Panc1 (cell line): ENCODE data around the gene LPAR3. TPM values are rescaled to one million over a fixed set of nuclear protein-coding genes. Genes with fewer than 3 reads are reported as not detected.

Source experiments
- ATAC-seq: fragments of 200-7000 bp; cut with Tn5 transposase; 2 replicates; pipeline ENCODE4 v1.9.1; 2020; ENCODE audit warnings: mild to moderate bottlenecking, moderate library complexity
- BruUV-seq: library from RNA; stranded (reverse); fragments of 400-500 nt; replicated peaks from 2 replicates; lab custom pipeline; 2021; lab: Mats Ljungman, UMichigan
- CTCF ChIA-PET: fragments of 300-600 bp; sonication (Branson Sonifier 250); formaldehyde crosslinking; loops from one replicate; lab custom pipeline; 2022; ENCODE audit warnings: antibody characterized with exemption; lab: Charles Lee
- POLR2A ChIA-PET: fragments of 300-600 bp; sonication (Branson Sonifier 250); formaldehyde crosslinking; loops from one replicate; lab custom pipeline; 2022; ENCODE audit warnings: antibody characterized with exemption; lab: Charles Lee
- DNase-seq: peaks from one replicate; pipeline ENCODE4 v3.0.0-alpha.2; 2010; ENCODE audit warnings: low read depth, low spot score
- H3K27ac ChIP-seq: 2 replicates; pipeline ENCODE4 v1.5.1; 2011; ENCODE audit warnings: mild to moderate bottlenecking, low read length, inconsistent platforms
- H3K27me3 ChIP-seq: fragments of 200-500 bp; sonication (Bioruptor generic); 2 replicates; pipeline ENCODE4 v1.6.0; 2014; ENCODE audit warnings: low read length, inconsistent platforms; ENCODE audit not compliant: control insufficient read depth, insufficient read depth
- H3K36me3 ChIP-seq: fragments of 200-500 bp; sonication (Bioruptor generic); 2 replicates; pipeline ENCODE4 v1.5.1; 2014; ENCODE audit warnings: inconsistent platforms, mild to moderate bottlenecking, low read length, moderate library complexity; ENCODE audit not compliant: control insufficient read depth, insufficient read depth
- H3K4me1 ChIP-seq: 2 replicates; pipeline ENCODE4 v1.5.1; 2011; ENCODE audit warnings: inconsistent platforms, mild to moderate bottlenecking, low read length, moderate library complexity; ENCODE audit not compliant: control insufficient read depth, insufficient read depth
- H3K4me3 ChIP-seq, 2 experiments: 2 replicates each; pipeline ENCODE4 v1.5.1; 2011 to 2012; ENCODE audit warnings: low read depth in 2 of 2, low read length in 2 of 2, mild to moderate bottlenecking in 2 of 2, inconsistent platforms in 1 of 2, moderate library complexity in 1 of 2
- H3K9me3 ChIP-seq: fragments of 200-500 bp; sonication (Bioruptor generic); 2 replicates; pipeline ENCODE4 v1.5.1; 2014; ENCODE audit warnings: low read depth, mild to moderate bottlenecking, inconsistent platforms, low read length, moderate library complexity; ENCODE audit not compliant: control insufficient read depth, insufficient read depth
- POLR2AphosphoS5 ChIP-seq: IDR thresholded peaks from 2 replicates; pipeline ENCODE4 v1.6.1; 2012; ENCODE audit warnings: mild to moderate bottlenecking, low read depth, low read length, moderate library complexity
- SIN3A ChIP-seq: IDR thresholded peaks from 2 replicates; pipeline ENCODE4 v1.6.1; 2012; ENCODE audit warnings: low read depth, mild to moderate bottlenecking, low read length, moderate library complexity, borderline replicate concordance; ENCODE audit not compliant: insufficient read depth
- TCF7L2 ChIP-seq: IDR thresholded peaks from 2 replicates; pipeline ENCODE4 v1.6.1; 2011; ENCODE audit warnings: mild to moderate bottlenecking, low read depth, low read length, inconsistent platforms
- in situ Hi-C: cut with HindIII; loops from 2 replicates; pipeline ENCODE4 v1.10.0; 2016; ENCODE audit warnings: low sequenced_read_pairs, low pct_unique_long_range_greater_than_20kb
- intact Hi-C: fragments of 100-400 bp; cut with micrococcal nuclease; formaldehyde crosslinking; loops from one replicate; pipeline ENCODE4 v1.10.0; 2022; ENCODE audit not compliant: unreplicated experiment
- total RNA-seq: library from RNA; stranded (reverse); gene quantifications from one replicate; pipeline ENCODE4 v1.2.1, GENCODE V29; 2021; ENCODE audit not compliant: unreplicated experiment
- TF ChIP-seq, protein P1 (sequence below), 2 experiments: IDR thresholded peaks; 2 replicates each; pipeline ENCODE4 v1.6.1; 2011 to 2012; ENCODE audit warnings: low read depth in 2 of 2, control low read depth in 1 of 2, low read length in 1 of 2, mild to moderate bottlenecking in 1 of 2, moderate library complexity in 1 of 2; ENCODE audit not compliant: insufficient read depth in 1 of 2
- TF ChIP-seq, protein P2 (sequence below): fragments of 450-650 bp; IDR thresholded peaks from 2 replicates; pipeline ENCODE4 v1.5.1; 2017; ENCODE audit warnings: mild to moderate bottlenecking

LPAR3 gene
- total RNA-seq, 1 experiment from 2014 or later = 6.3 TPM

DNA sequence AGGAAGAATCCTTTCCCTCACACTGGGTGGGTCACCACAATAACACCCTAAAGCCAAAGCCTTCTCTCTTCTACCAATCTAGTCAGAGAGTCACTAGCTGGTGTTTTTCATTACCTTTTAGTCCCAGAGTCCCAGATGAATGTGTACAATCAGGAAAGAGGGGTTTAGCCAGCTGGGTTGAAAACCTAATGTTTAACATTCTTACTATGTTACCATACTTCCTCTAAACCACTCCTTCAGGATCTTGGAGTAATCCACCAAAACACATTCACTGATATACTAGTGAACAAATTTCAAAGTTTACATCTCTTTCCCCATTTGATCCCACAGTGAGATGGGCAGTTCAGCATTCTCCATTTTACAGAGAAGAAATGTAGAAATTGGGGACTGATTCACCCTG, 9.7 kb downstream of the LPAR3 start:
- H3K36me3 ChIP-seq = no peaks in the 10 kb centered on the region
- H3K27ac ChIP-seq = no peak overlapping the region
- no peaks in the 10 kb centered on the region for H3K9me3 ChIP-seq
- intact Hi-C loops (no loop called here), in situ Hi-C loops (no loop called here)
- CTCF ChIA-PET = no interaction called here
- DNase-seq (no peak), ATAC-seq (no peak)
- no peaks in the 10 kb centered on the region for H3K4me1 ChIP-seq
- no TSS peak for BruUV-seq
- no peaks in the 10 kb centered on the region for H3K27me3 ChIP-seq
- no peak overlapping the region for H3K4me3 ChIP-seq
- POLR2A ChIA-PET = no interaction called here
- TF ChIP-seq, protein P1, sequence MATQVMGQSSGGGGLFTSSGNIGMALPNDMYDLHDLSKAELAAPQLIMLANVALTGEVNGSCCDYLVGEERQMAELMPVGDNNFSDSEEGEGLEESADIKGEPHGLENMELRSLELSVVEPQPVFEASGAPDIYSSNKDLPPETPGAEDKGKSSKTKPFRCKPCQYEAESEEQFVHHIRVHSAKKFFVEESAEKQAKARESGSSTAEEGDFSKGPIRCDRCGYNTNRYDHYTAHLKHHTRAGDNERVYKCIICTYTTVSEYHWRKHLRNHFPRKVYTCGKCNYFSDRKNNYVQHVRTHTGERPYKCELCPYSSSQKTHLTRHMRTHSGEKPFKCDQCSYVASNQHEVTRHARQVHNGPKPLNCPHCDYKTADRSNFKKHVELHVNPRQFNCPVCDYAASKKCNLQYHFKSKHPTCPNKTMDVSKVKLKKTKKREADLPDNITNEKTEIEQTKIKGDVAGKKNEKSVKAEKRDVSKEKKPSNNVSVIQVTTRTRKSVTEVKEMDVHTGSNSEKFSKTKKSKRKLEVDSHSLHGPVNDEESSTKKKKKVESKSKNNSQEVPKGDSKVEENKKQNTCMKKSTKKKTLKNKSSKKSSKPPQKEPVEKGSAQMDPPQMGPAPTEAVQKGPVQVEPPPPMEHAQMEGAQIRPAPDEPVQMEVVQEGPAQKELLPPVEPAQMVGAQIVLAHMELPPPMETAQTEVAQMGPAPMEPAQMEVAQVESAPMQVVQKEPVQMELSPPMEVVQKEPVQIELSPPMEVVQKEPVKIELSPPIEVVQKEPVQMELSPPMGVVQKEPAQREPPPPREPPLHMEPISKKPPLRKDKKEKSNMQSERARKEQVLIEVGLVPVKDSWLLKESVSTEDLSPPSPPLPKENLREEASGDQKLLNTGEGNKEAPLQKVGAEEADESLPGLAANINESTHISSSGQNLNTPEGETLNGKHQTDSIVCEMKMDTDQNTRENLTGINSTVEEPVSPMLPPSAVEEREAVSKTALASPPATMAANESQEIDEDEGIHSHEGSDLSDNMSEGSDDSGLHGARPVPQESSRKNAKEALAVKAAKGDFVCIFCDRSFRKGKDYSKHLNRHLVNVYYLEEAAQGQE (IDR thresholded peaks at IDR 0.05; ENCODE audit: insufficient read depth in 1 of 2, low read depth in 2 of 2, low read length in 1 of 2) = no peak
- TF ChIP-seq, protein P2, sequence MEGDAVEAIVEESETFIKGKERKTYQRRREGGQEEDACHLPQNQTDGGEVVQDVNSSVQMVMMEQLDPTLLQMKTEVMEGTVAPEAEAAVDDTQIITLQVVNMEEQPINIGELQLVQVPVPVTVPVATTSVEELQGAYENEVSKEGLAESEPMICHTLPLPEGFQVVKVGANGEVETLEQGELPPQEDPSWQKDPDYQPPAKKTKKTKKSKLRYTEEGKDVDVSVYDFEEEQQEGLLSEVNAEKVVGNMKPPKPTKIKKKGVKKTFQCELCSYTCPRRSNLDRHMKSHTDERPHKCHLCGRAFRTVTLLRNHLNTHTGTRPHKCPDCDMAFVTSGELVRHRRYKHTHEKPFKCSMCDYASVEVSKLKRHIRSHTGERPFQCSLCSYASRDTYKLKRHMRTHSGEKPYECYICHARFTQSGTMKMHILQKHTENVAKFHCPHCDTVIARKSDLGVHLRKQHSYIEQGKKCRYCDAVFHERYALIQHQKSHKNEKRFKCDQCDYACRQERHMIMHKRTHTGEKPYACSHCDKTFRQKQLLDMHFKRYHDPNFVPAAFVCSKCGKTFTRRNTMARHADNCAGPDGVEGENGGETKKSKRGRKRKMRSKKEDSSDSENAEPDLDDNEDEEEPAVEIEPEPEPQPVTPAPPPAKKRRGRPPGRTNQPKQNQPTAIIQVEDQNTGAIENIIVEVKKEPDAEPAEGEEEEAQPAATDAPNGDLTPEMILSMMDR = no peak
- no peak for TF ChIP-seq POLR2AphosphoS5
- TF ChIP-seq TCF7L2 = no peak
- TF ChIP-seq SIN3A = no peak

DNA sequence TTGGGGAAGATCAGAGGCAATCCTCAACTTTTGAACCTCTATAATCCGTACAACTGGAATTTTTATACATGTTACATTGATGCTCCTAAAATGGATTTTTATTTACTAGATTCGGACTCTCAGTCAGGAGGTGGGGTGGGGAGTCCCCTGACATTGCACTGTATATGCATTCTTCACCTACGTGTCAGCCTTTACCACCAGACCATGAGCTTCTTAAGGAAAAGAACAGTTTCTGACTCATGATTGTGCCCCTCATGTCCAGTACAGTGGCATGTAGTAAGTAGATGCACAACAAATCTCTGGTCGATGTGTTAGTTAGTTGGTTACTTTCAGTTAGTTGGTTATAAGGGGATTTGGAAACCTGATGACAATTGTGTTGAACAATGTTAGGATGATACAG, 15.4 kb downstream of the LPAR3 start:
- intact Hi-C loops (loop anchor here (10.0 kb wide), 1 partner anchor 57 kb away; no protein-coding TSS in a partner anchor), in situ Hi-C loops (no loop called here)
- DNase-seq (no peak), ATAC-seq (no peak)
- Histone ChIP-seq H3K27me3 (peaks cover 8% of the 10 kb centered on the region; the same call in 1 of the 2 replicates), H3K4me3 (no peak overlapping the region), H3K36me3 (no peaks in the 10 kb centered on the region), H3K4me1 (no peaks in the 10 kb centered on the region), H3K9me3 (no peaks in the 10 kb centered on the region), H3K27ac (no peak overlapping the region)
- POLR2A ChIA-PET = no interaction called here
- TF ChIP-seq, protein P1 (IDR thresholded peaks at IDR 0.05; ENCODE audit: insufficient read depth in 1 of 2, low read depth in 2 of 2, low read length in 1 of 2) = no peak
- TF ChIP-seq SIN3A (no peak), TCF7L2 (no peak), POLR2AphosphoS5 (no peak)
- TF ChIP-seq, protein P2 = no peak
- no TSS peak for BruUV-seq
- CTCF ChIA-PET = interaction anchor here (0.7 kb wide), 1 partner anchor 74 kb away, joined by 4 read pairs; no protein-coding TSS in a partner anchor
